NCI-H187 (cell line): Measurements from ENCODE around the gene CDHR2.
A peak's percentile ranks its signal among the peaks of the same experiment; 100 is the strongest.

Experiments
- DNase-seq, 2 experiments: peaks; one replicate each; lab custom pipeline; 2025; lab: John Stamatoyannopoulos, UW

The CDHR2 gene

DNA sequence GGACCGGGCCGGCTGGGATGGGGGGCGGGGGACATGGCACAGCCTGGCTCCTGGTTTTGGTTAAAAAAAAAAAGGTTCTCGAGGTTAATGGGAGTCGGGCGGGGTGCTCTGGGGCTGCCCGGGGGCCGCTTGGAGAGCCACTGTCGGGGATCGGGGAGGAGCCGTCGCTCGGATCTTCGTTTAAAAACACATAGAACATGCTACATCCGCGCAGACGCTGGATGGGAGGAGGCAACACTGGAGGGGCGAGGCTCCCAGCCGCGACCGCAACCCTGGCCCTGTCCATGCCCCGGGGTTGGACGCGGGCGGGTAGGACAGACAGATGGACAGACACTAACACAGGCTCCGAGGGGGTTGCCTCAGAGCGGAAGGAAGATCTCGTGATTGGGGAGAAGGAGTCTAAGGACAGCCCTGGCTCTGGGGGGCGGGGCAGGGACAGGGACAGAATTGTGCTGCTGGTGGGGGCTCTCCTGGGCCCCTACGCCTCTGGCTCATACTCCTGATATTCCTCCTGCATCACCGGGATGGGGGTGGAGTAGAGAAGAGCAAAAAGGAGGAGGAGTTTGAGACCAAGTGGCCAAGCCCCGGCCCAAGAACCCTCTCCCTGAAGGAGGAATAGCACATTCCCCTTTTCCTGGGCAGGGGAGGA, 71.3 kb downstream of the CDHR2 start:
- DNase-seq, result no peak

DNA sequence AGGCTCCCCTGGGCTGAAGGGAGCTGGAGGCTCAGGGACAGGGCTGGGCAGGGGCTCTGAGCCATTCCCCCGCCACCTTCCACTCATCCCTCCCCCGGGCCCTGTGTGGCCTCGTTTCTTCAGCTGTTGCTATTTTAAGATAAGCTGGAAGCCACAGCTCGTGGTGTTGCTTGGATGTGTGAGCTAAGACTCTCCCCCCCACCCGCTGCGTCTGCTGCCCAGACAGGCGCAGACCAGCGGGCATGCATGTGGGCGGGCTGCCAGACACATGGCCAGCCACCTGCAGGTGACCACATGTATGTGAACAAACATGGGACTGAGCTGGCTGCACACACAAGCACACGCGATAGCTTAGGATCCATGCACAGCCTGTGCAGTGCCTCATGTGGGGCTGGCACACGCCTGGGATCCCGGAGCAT, 72.5 kb downstream of the CDHR2 start:
- no peak for DNase-seq

DNA sequence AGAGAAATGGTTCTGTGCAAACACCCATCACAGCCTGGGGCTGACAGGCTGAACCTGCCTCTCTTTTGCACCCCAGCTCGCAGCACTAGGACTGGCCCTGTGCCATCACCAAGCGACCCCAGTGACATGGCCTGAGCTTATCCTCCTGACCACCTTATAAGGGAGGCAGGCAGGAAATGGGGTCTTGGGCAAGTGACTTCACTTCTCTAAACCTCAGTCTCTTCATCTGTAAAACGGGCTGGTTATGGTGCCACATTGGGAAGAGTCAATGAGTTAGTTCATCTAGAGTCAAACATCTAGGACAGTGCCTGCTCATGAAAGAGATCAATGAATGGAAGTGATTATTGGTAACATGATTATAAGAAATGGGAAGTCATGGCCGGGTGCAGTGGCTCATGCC, 75.0 kb downstream of the CDHR2 start:
- no peak for DNase-seq

- no peak for DNase-seq
These were observed 75.8 kb downstream of the CDHR2 start for GRCh38 chr5:176624938-176625337.

- no peak for DNase-seq
These were observed 76.4 kb downstream of the CDHR2 start for GRCh38 chr5:176625512-176625911.

- no peak for DNase-seq
These were observed 77.1 kb downstream of the CDHR2 start for GRCh38 chr5:176625966-176626875.

DNA sequence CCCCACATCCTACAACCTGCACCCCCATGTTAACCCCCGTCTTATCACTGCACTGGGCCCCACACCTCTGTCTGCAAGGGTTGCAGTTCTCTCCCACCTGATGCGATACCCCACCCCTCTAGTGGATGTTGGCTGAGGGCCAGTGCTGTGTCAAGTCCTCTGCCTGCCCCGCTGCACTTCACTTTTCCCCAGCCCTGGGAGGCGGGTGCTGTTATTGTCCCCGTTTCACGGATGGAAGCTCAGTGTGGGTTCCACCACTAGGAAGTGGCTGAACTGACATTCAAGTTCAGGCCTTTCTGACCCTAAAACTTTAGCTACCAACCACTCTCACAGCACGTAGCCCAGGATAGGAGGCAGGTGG, 77.7 kb downstream of the CDHR2 start:
- no peak for DNase-seq

GRCh38 chr5:176627582-176627981, 78.4 kb downstream of the CDHR2 start:
- DNase-seq, result no peak

DNA sequence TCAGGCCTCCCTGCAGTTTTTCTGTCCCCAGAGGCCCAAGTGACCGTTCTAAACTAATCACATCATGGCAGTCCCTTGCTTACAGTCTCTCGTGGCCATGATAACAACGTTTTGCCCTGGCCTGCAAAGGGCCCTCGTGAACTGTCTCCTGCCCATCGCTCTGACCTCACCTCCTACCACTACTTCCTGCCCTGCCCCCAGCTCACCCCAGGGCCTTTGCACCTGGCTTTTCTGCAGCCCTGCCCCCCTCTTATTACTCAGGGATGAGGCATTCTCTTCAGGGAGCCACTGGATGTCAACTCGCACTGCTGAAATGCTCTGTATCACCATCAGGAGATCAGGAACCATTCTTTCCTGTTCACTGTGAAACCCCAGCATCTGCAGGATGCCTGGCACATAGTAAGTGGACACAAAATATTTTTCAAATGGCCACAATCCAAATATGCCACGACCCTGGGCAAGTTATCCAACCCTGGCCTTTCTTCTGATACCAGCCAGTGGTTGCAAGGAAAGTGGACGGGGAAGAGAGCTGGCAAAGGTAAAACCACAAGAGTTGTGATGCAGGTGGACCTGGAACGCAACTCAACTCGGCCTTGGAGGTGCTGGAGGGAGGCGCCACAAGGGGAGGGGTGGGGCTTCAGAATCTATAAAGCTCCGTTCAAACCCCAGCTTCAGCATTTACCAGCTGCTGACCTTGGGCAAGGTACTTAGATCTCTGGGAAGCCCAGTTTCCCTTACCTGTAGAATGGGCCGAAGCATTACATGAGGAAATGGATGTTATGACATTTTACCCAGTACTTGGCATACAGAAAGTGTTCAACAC, 79.5 kb downstream of the CDHR2 start:
- no peak for DNase-seq

- no peak for DNase-seq
These were observed 80.2 kb downstream of the CDHR2 start for GRCh38 chr5:176629317-176629852.

- peak in 1 of 2 experiments; percentile 31 for DNase-seq
These were observed 80.9 kb downstream of the CDHR2 start, which contains the start of the genes EIF4E1B and SNCB for GRCh38 chr5:176629853-176630680. Gene EIF4E1B (plus strand): TSS chr5:176630675. CDS start chr5:176642788, 12,113 bp downstream. Gene SNCB (minus strand): TSS chr5:176630534. CDS start chr5:176629654, 880 bp downstream.

- no peak for DNase-seq
These were observed 81.6 kb downstream of the CDHR2 start for GRCh38 chr5:176630681-176631222.

DNA sequence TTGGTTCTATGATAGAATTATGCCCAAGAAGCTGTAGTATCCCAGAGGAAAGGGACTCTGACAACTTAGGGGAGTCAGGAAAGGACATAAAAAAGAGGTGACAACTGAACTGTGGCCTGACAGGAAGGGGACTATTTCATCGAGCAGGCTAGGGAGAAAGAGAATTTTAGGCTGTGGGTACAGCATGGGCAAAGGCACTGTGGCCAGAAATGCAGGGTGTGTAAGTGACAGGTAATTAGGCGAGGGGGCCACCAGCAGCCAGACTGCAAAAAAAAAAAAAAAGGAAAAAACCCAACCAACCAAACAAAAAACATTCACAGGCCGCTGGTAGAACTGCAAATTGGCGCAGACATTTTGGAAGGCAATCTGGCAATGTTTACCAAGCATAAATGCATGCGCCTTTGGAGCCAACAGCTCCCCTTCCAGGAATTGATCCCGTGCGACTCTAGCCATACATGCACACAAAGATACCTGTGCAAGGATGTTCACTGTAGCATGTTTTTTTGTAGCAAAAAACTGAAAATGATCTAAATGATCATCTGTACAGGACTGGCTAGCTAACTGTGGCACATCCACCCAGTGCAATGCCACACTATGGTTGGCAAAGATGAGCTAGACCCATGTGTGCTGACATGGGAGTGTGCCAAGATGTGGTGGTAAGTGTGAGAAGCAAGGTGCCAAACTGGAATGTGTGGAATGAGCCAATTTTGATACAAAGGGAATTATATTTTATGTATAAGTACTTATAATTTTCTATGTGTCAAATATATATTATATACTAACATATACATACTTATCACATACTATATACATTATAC, 82.5 kb downstream of the CDHR2 start:
- no peak for DNase-seq

GRCh38 chr5:176632745-176633144, 83.6 kb downstream of the CDHR2 start:
- no peak for DNase-seq

GRCh38 chr5:176633598-176633997, 84.5 kb downstream of the CDHR2 start:
- no peak for DNase-seq

- no peak for DNase-seq
These were observed 87.3 kb downstream of the CDHR2 start for GRCh38 chr5:176636426-176636825.

DNA sequence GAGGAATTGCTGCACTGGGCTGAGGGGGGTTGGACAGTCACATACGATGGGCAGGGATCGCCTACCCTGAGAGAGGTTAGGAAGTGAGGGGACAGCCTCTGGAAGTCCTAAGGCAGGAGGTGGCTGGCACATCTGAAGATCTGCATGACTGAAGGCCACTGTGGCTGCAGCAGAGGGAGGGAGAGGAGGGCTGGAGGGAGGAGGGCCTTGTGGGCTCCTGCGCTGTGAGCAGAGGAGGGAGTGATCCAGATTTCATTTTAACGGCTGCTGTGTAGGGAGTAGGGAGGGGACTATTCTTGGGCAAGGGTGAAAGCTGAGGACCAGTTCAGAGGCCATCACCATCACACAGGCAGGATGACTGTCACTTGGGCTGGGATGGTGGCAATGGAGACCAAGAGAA, 88.4 kb downstream of the CDHR2 start:
- no peak for DNase-seq

DNA sequence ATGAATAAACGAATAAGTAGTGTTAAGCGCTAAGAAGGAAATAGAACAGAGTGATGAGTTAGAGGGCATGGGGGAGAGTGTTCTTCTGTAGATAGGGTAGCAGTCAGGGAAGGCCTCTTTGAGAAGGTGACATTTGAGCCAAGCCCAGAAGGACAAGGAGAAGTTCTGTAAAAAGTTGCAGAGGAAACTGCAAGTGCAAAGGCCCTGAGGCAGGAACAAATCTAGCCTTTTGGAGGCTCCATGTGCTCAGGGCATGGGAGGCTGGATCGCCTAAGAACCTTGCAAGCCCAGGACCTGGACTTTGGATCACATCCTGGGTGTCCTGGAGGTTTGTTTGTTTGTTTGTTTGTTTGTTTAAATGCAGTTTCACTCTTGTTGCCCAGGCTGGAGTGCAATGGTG, 89.3 kb downstream of the CDHR2 start:
- no peak for DNase-seq

GRCh38 chr5:176639208-176639607, 90.1 kb downstream of the CDHR2 start:
- DNase-seq, result no peak

DNA sequence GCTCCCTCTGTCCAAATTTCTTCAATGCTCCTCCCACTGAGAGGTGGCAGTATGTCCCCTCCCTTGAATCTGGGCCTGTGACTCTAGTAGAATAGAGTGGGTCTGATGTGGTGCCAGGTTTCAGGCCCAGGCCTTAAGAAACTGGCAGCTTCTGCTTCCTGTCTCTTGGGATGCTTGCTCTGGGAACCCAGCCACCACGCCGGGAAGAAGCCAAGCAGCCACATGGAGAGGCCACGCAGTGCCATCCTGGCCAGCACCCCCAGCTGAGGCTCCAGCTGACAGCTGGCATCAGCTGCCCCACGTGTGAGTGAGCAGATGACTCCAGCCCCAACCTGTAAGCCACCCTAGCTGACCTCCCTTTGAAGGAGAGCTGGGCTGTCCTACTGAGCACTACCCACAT, 90.8 kb downstream of the CDHR2 start:
- no peak for DNase-seq
